Measurements from ENCODE around the gene LGALS3BP. TPM values are rescaled to one million over a fixed set of nuclear protein-coding genes. Genes with fewer than 3 reads are reported as not detected.
"Not testable (repeated sequence)": the region's sequence is repeated elsewhere in the genome, so short reads cannot be mapped to it uniquely, and the experiment has no call there.

The LGALS3BP gene
- total and polyA plus RNA-seq, 2 donors (not counting 1 experiment from before 2014, with no cell fraction given), result 1.8 to 7.5 TPM

- no peaks in the 10 kb centered on the region for H3K79me2 ChIP-seq (ENCODE audit: control insufficient read depth, insufficient read depth, low read length)
- H3K36me3 ChIP-seq (replicated peaks in 1 of 2; ENCODE audit: control extremely low read depth in 1 of 2, control insufficient read depth in 1 of 2, extremely low read depth in 1 of 2, insufficient read depth in 2 of 2, low read length in 1 of 2), result no peaks in the 10 kb centered on the region
- no peak overlapping the region for H2AFZ ChIP-seq (ENCODE audit: insufficient read depth, low read depth, low read length, poor library complexity, severe bottlenecking)
- no peak overlapping the region for H3K27ac ChIP-seq (ENCODE audit: low read length in 2 of 2)
- H3K4me1 ChIP-seq (ENCODE audit: control insufficient read depth in 2 of 2, insufficient read depth in 2 of 2, low read length in 2 of 2), result peaks cover 0 to 11% of the 10 kb centered on the region in 2 donors
- Mint-ChIP-seq H3K4me1 (peaks cover 15% of the 10 kb centered on the region), H3K27me3 (peaks cover 10% of the 10 kb centered on the region), H3K27ac (no peak overlapping the region), H3K9me3 (ENCODE audit: insufficient read depth) (peaks cover 1% of the 10 kb centered on the region), H3K4me3 (no peak overlapping the region)
- peaks cover 0 to 13% (median 1%) of the 10 kb centered on the region in 4 experiments for H3K27me3 ChIP-seq (replicated peaks in 1 of 4; ENCODE audit: control extremely low read depth in 1 of 4, control insufficient read depth in 3 of 4, insufficient read depth in 4 of 4, low read length in 3 of 4)
- TF ChIP-seq EZH2 (IDR thresholded peaks at IDR 0.05; ENCODE audit: borderline replicate concordance, insufficient read depth, low read depth, low read length, poor library complexity, severe bottlenecking) (no peak), CTCF (IDR thresholded peaks at IDR 0.05) (no peak)
- no peaks in the 10 kb centered on the region for H4K20me1 ChIP-seq (ENCODE audit: control insufficient read depth, insufficient read depth, low read length, poor library complexity, severe bottlenecking)
- no peak overlapping the region for H3K9ac ChIP-seq (ENCODE audit: low read length)
- no peak for DNase-seq
- POLR2A ChIA-PET, result no interaction called here
- intact Hi-C loops (cut with micrococcal nuclease), result no loop called here
- 75% methylated on average over 6 of the region's 7 CpGs for WGBS (ENCODE audit: insufficient coverage)
- CTCF ChIA-PET, result interaction anchor here (1.5 kb wide), 1 partner anchor 80 kb away, joined by 3 read pairs; no protein-coding TSS in a partner anchor
- H3K9me3 ChIP-seq (ENCODE audit: control extremely low read depth in 1 of 3, control insufficient read depth in 2 of 3, insufficient read depth in 1 of 3, low read length in 2 of 3), result peaks cover 0 to 18% (median 14%) of the 10 kb centered on the region in 3 donors
- H3K4me3 ChIP-seq (ENCODE audit: control extremely low read depth in 1 of 5, extremely low read depth in 1 of 5, insufficient read depth in 1 of 5, low read depth in 2 of 5, low read length in 4 of 5), result no peak overlapping the region
- no peak for ATAC-seq (ENCODE audit: low read depth)
- H3K4me2 ChIP-seq (replicated peaks; ENCODE audit: low read depth, low read length, poor library complexity, severe bottlenecking), result no peak overlapping the region
Measured at GRCh38 chr17:78946131-78946530, 33.6 kb downstream of the LGALS3BP start.

GRCh38 chr17:78945455-78945854 lies 34.3 kb downstream of the LGALS3BP start:
- ATAC-seq (ENCODE audit: low read depth); H3K4me2 ChIP-seq (replicated peaks; ENCODE audit: low read depth, low read length, poor library complexity, severe bottlenecking); H3K27me3 Mint-ChIP-seq; H3K9me3 Mint-ChIP-seq (ENCODE audit: insufficient read depth); intact Hi-C loops (cut with micrococcal nuclease); H3K27ac Mint-ChIP-seq; H3K4me3 ChIP-seq (ENCODE audit: control extremely low read depth in 1 of 5, extremely low read depth in 1 of 5, insufficient read depth in 1 of 5, low read depth in 2 of 5, low read length in 4 of 5); H3K4me3 Mint-ChIP-seq; DNase-seq; H3K79me2 ChIP-seq (ENCODE audit: control insufficient read depth, insufficient read depth, low read length); H4K20me1 ChIP-seq (ENCODE audit: control insufficient read depth, insufficient read depth, low read length, poor library complexity, severe bottlenecking); H3K9ac ChIP-seq (ENCODE audit: low read length); H3K27me3 ChIP-seq (replicated peaks in 1 of 4; ENCODE audit: control extremely low read depth in 1 of 4, control insufficient read depth in 3 of 4, insufficient read depth in 4 of 4, low read length in 3 of 4); POLR2A ChIA-PET; H3K27ac ChIP-seq (ENCODE audit: low read length in 2 of 2); H2AFZ ChIP-seq (ENCODE audit: insufficient read depth, low read depth, low read length, poor library complexity, severe bottlenecking); H3K36me3 ChIP-seq (replicated peaks in 1 of 2; ENCODE audit: control extremely low read depth in 1 of 2, control insufficient read depth in 1 of 2, extremely low read depth in 1 of 2, insufficient read depth in 2 of 2, low read length in 1 of 2): not testable (repeated sequence)
- 87% methylated on average over 8 of the region's 12 CpGs for WGBS (ENCODE audit: insufficient coverage)
- Histone ChIP-seq H3K4me1 (ENCODE audit: control insufficient read depth in 2 of 2, insufficient read depth in 2 of 2, low read length in 2 of 2) (peaks cover 0 to 11% of the 10 kb centered on the region in 2 donors), H3K9me3 (ENCODE audit: control extremely low read depth in 1 of 3, control insufficient read depth in 2 of 3, insufficient read depth in 1 of 3, low read length in 2 of 3) (peaks cover 0 to 11% (median 8%) of the 10 kb centered on the region in 3 donors)
- CTCF ChIA-PET, result interaction anchor here (0.6 kb wide), 1 partner anchor 14 kb away, joined by 3 read pairs; no protein-coding TSS in a partner anchor
- peaks cover 15% of the 10 kb centered on the region for H3K4me1 Mint-ChIP-seq
